NB4 (cell line): ENCODE data around the gene TP53.

Source experiments
- MYC ChIP-seq: IDR thresholded peaks from 2 replicates; pipeline ENCODE4 v1.6.1; 2011; ENCODE audit warnings: low read depth, low read length
- POLR2A ChIP-seq: IDR thresholded peaks from 2 replicates; pipeline ENCODE4 v1.6.1; 2011; ENCODE audit warnings: mild to moderate bottlenecking; ENCODE audit not compliant: insufficient read length; ENCODE audit errors: extremely low read depth
- TF ChIP-seq, protein P1 (sequence below): IDR thresholded peaks from one replicate; pipeline ENCODE4 v1.5.1; 2012; ENCODE audit warnings: low read depth, low read length
- TF ChIP-seq, protein P2 (sequence below): IDR thresholded peaks from 2 replicates; pipeline ENCODE4 v1.6.1; 2011; ENCODE audit warnings: low read depth, low read length

DNA sequence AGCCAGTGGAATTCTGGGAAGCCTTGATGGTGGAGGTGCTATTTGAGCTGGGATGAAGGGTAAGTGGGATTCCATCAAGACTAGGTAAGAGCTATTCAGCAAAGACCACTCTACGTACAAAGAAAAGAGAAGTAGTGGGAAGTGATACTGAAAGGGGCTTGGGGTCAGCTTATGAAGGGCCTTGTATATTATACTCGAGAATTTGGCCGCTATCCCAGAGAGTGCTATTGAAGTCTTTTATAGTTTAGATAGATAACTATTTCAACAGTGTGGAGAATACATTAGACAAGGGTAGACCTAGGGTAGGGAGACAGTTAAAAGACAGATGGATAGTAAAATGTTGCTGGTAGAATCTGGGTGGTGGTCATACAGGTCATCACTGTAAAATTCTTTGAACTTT, 40.6 kb upstream of the TP53 start:
- TF ChIP-seq, protein P1, sequence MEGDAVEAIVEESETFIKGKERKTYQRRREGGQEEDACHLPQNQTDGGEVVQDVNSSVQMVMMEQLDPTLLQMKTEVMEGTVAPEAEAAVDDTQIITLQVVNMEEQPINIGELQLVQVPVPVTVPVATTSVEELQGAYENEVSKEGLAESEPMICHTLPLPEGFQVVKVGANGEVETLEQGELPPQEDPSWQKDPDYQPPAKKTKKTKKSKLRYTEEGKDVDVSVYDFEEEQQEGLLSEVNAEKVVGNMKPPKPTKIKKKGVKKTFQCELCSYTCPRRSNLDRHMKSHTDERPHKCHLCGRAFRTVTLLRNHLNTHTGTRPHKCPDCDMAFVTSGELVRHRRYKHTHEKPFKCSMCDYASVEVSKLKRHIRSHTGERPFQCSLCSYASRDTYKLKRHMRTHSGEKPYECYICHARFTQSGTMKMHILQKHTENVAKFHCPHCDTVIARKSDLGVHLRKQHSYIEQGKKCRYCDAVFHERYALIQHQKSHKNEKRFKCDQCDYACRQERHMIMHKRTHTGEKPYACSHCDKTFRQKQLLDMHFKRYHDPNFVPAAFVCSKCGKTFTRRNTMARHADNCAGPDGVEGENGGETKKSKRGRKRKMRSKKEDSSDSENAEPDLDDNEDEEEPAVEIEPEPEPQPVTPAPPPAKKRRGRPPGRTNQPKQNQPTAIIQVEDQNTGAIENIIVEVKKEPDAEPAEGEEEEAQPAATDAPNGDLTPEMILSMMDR: no peak
- TF ChIP-seq, protein P2, sequence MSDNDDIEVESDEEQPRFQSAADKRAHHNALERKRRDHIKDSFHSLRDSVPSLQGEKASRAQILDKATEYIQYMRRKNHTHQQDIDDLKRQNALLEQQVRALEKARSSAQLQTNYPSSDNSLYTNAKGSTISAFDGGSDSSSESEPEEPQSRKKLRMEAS: no peak
- TF ChIP-seq MYC (no peak), POLR2A (no peak)
